Measurements from ENCODE around the gene BTBD2.

The BTBD2 gene

DNA sequence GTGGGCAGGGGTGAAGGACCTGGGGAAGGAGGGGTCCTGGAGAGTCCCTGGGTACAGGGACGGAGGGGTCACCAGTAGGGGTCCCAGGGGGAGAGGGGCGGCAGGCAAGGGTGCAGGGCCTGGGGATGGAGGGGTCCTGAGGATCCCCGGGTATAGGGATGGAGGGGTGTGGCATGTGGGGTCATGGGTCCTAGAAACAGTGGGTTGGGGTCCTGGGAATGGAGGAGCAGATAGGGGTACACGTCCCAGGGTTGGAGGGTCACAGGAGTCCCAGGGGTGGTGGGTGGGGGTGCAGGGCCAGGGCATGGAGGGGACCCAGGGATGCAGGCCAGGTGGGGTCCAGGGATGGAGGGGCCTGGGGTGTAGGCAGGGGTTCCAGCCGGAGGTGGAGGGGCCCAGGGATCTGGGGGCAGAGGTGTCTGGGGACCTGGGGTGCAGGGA lies 1.4 kb downstream of the BTBD2 start:
- DNase-seq (ENCODE audit: insufficient read length, low spot score) (no peak), FAIRE-seq (no peak)
- TF ChIP-seq, protein P1, sequence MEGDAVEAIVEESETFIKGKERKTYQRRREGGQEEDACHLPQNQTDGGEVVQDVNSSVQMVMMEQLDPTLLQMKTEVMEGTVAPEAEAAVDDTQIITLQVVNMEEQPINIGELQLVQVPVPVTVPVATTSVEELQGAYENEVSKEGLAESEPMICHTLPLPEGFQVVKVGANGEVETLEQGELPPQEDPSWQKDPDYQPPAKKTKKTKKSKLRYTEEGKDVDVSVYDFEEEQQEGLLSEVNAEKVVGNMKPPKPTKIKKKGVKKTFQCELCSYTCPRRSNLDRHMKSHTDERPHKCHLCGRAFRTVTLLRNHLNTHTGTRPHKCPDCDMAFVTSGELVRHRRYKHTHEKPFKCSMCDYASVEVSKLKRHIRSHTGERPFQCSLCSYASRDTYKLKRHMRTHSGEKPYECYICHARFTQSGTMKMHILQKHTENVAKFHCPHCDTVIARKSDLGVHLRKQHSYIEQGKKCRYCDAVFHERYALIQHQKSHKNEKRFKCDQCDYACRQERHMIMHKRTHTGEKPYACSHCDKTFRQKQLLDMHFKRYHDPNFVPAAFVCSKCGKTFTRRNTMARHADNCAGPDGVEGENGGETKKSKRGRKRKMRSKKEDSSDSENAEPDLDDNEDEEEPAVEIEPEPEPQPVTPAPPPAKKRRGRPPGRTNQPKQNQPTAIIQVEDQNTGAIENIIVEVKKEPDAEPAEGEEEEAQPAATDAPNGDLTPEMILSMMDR (IDR thresholded peaks at IDR 0.05; ENCODE audit: insufficient read depth, missing control alignments) = no peak

DNA sequence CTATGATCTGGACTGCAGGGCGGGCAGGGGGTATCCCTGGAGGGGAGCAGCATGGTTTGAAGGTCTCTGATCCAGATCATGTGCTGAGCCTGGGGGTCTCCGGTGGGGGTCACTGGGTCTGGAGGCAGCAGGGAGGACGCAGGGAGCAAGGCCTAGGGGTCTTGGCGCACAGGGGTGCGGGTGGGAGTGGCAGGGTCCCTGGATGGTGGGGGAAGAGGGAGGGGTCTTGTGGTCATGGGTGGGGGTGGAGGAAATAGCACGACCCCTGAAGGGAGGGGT lies 1.9 kb downstream of the BTBD2 start:
- DNase-seq (ENCODE audit: insufficient read length, low spot score) = no peak
- TF ChIP-seq, protein P1 (IDR thresholded peaks at IDR 0.05; ENCODE audit: insufficient read depth, missing control alignments) = no peak
- no peak for FAIRE-seq

DNA sequence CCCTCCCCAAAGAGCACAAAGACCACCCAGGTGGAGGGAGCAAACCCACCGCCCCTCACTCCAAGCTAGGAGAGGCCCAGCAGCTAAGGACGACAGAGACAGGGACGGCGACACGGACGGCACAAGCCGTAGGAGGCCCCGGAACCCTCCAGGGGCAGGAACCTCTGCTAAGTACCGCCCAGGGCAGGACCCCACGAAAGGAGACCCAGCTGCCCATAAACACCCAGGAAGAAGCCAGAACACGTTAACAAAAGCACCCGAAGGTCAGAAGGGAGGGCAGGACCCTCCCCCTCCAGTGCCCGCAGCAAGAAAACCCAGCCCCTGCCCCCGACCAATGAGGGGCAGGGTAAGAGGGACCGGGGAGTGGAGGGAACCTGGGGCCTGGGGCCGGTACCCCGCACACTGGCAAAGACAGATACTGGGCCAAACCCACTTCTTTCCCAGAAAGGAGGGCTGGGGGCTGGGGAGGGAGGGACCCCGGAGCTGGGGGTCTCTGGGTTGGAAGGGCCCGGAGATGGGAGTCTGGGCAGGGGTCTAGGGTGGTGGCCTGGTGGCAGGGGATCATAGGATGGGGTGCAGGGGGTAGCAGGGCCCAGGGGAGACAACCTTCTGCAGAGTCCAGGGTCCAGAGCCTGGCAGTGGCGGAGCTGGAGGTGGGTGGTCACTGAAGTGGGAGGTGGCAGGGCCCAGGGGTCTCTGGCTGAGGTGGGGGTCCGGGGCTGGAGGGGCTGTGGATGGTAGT lies 2.4 kb downstream of the BTBD2 start:
- FAIRE-seq = no peak
- no peak for DNase-seq (ENCODE audit: insufficient read length, low spot score)
- TF ChIP-seq, protein P1 (IDR thresholded peaks at IDR 0.05; ENCODE audit: insufficient read depth, missing control alignments) = no peak

DNA sequence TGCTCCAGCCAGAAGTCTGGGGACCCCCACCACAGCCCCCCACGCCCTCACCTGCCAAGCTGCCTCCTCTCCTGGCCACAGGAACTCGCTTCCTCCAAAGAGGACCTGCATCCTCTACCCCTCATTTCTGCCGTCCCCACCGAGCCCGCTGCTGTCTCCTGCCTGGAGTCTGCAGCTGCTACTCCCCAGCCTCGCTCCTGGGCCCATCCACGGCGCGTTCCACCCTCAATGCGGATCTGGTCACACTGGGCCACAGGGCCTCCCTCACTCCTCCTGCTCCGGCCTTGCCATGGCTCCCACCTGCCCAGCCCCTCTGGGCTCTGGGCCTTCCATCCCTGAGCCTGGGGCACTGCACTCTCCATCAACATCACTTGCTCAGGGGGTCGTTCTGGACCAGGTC lies 4.3 kb downstream of the BTBD2 start:
- DNase-seq (ENCODE audit: insufficient read length, low spot score) (no peak), FAIRE-seq (no peak)
- TF ChIP-seq, protein P1 (IDR thresholded peaks at IDR 0.05; ENCODE audit: insufficient read depth, missing control alignments) = no peak

DNA sequence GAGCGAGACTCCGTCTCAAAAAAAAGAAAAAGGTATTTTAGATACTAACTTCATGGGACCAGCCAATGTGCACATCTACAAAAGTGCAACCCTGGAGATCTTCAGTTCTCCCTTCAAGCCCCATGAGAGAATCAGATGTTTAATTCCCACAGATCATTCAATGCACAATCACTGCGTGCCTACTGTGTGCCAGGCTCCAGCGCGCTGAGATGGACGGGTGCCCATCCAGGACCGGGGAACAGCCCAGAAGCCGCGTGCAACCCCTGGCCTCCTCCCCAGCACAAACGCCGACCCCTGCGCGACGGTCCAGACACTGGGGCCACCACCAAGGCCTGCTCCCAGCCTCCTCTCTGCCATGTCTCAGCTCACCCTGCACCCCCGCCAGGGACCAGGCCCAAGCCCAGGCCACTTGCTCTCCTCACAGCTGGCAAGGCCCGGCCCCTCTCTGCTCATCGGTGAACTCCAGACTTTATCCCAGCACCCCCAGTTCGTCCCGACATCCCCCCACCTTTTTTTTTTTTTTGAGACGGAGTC lies 5.3 kb downstream of the BTBD2 start:
- DNase-seq (ENCODE audit: insufficient read length, low spot score) (no peak), FAIRE-seq (no peak)
- TF ChIP-seq, protein P1 (IDR thresholded peaks at IDR 0.05; ENCODE audit: insufficient read depth, missing control alignments) = no peak

DNA sequence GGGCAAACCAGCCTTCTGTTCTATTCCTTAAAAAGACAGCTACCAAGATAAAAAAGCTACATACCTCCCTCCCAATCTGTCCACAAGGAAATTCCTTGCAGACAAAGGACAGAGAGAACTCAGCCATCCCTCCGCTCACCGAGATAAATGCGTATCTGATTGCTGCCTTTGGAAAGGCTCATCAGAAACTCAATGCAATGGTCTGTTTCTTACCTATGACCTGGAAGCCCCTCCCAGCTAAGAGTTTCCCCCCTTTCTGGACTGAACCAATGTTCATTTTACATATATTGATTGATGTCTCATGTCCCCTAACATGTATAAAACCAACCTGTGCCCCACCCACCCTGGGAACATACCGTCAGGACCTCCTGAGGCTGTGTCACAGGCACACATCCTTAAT lies 11.6 kb downstream of the BTBD2 start:
- FAIRE-seq = no peak
- DNase-seq (ENCODE audit: insufficient read length, low spot score) = no peak
- TF ChIP-seq, protein P1 (IDR thresholded peaks at IDR 0.05; ENCODE audit: insufficient read depth, missing control alignments) = no peak

DNA sequence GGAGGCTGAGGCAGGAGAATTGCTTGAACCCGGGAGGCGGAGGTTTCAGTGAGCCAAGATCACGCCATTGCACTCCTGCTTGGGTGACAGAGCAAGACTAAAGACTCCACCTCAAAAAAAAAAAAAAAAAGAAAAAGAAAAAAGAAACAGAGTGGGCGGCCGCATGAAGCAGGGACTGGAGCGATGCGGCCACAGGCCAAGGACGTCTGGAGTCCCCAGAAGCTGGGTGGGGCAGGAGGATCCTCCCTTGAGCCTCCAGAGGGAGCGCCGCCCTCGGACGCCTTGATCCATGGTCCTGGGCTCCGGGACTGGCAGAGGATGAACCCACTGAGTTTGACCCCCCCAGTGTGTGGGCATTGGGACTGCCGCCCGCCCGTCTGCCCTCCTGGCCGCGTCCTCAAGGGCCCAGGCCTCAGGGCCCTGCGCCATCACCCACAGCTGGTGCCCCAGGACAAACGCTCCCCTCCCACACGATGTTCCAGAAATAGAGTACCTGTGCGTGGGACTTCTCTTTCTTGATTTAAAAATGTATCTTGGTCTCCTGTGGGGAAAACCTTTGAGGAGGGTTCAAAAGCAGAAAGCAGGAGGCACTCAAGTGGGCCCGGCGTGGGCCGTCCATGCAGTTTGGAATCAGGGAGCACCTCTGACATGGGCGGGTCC lies 15.5 kb downstream of the BTBD2 start:
- DNase-seq (ENCODE audit: insufficient read length, low spot score) (no peak), FAIRE-seq (no peak)
- TF ChIP-seq, protein P1 (IDR thresholded peaks at IDR 0.05; ENCODE audit: insufficient read depth, missing control alignments) = no peak
